ENCODE data around the gene MLLT3.

Gene MLLT3

DNA sequence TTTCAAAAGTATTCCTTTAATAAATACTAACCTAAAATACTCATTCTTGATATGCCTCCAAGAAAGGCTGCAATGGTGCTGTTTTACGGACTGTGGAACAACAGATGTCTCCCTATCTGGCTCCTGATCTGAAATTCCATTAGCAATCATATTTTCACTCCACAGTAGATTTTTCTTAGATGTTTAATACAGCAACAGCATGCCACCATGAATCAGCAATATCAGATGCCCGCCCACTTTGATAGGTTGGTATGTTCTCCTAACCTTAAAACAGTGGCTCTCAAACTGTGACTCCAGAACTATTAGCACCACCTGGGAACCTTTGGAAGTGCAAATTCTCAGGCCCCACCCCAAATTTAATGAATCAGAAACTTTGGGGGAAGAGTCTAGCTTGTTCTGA is 110.2 kb downstream of the MLLT3 start:
- Histone ChIP-seq H2AFZ (ENCODE audit: low read depth, low read length, severe bottlenecking) (no peak overlapping the region), H4K20me1 (ENCODE audit: low read depth, low read length) (peaks cover 2% of the 10 kb centered on the region; the same call in 1 of the 2 replicates), H3K27me3 (ENCODE audit: low read length) (no peaks in the 10 kb centered on the region)

DNA sequence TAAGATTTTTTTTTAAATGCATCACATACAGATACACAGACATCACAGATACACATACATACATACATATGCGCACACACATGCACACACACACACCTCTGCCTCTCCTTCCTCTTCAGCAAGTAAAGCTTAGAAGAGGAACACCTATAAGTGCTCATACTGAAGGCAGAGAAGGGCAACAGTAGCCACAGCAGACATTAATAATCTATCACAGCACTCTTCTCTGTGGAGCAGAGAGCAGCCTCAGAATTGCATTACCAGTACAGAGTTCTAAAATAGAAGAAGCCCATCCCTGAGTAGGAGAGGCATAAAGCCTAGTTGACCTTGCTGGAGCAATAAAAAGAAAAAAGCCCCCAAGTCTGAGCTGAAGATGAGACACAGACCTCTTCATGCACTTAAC is 110.6 kb downstream of the MLLT3 start:
- Histone ChIP-seq H4K20me1 (ENCODE audit: low read depth, low read length) (peaks cover 6% of the 10 kb centered on the region; the same call in 1 of the 2 replicates), H2AFZ (ENCODE audit: low read depth, low read length, severe bottlenecking) (no peak overlapping the region), H3K9me2 (replicated peaks; ENCODE audit: insufficient read depth, low read length) (no peaks in the 10 kb centered on the region), H3K4me2 (ENCODE audit: low read depth, low read length, poor library complexity, severe bottlenecking) (no peak overlapping the region), H3K27ac (ENCODE audit: low read depth, low read length) (no peak overlapping the region), H3K9me3 (ENCODE audit: insufficient read depth, low read length) (no peaks in the 10 kb centered on the region), H3K36me3 (ENCODE audit: low read length) (no peaks in the 10 kb centered on the region), H3K79me2 (ENCODE audit: insufficient read depth, low read length) (no peaks in the 10 kb centered on the region), H3F3A (ENCODE audit: insufficient read depth) (no peaks in the 10 kb centered on the region), H3K9ac (ENCODE audit: low read length) (no peak overlapping the region), H3K4me3 (ENCODE audit: insufficient read depth, low read length, poor library complexity, severe bottlenecking) (no peak overlapping the region), H3K27me3 (ENCODE audit: low read length) (no peaks in the 10 kb centered on the region)
- no peak for TF ChIP-seq EZH2phosphoT487 (conservative IDR thresholded peaks at IDR 0.05; ENCODE audit: low read length)
- TF ChIP-seq, protein P1, sequence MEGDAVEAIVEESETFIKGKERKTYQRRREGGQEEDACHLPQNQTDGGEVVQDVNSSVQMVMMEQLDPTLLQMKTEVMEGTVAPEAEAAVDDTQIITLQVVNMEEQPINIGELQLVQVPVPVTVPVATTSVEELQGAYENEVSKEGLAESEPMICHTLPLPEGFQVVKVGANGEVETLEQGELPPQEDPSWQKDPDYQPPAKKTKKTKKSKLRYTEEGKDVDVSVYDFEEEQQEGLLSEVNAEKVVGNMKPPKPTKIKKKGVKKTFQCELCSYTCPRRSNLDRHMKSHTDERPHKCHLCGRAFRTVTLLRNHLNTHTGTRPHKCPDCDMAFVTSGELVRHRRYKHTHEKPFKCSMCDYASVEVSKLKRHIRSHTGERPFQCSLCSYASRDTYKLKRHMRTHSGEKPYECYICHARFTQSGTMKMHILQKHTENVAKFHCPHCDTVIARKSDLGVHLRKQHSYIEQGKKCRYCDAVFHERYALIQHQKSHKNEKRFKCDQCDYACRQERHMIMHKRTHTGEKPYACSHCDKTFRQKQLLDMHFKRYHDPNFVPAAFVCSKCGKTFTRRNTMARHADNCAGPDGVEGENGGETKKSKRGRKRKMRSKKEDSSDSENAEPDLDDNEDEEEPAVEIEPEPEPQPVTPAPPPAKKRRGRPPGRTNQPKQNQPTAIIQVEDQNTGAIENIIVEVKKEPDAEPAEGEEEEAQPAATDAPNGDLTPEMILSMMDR (IDR thresholded peaks at IDR 0.05; ENCODE audit: insufficient read depth, low read length, poor library complexity, severe bottlenecking) = no peak

More for the DNA sequence above, 110.2 kb downstream of the MLLT3 start:
- H3K4me3 ChIP-seq (ENCODE audit: insufficient read depth, low read length, poor library complexity, severe bottlenecking) = no peak overlapping the region
- H3K9ac ChIP-seq (ENCODE audit: low read length) = no peak overlapping the region
- H3F3A ChIP-seq (ENCODE audit: insufficient read depth) = no peaks in the 10 kb centered on the region
- H3K79me2 ChIP-seq (ENCODE audit: insufficient read depth, low read length) = no peaks in the 10 kb centered on the region
- no peaks in the 10 kb centered on the region for H3K9me2 ChIP-seq (replicated peaks; ENCODE audit: insufficient read depth, low read length)
- no peaks in the 10 kb centered on the region for H3K9me3 ChIP-seq (ENCODE audit: insufficient read depth, low read length)
- H3K4me2 ChIP-seq (ENCODE audit: low read depth, low read length, poor library complexity, severe bottlenecking) = no peak overlapping the region
- no peak overlapping the region for H3K27ac ChIP-seq (ENCODE audit: low read depth, low read length)
- H3K36me3 ChIP-seq (ENCODE audit: low read length) = no peaks in the 10 kb centered on the region
- TF ChIP-seq, protein P1 (IDR thresholded peaks at IDR 0.05; ENCODE audit: insufficient read depth, low read length, poor library complexity, severe bottlenecking) = no peak
- TF ChIP-seq EZH2phosphoT487 (conservative IDR thresholded peaks at IDR 0.05; ENCODE audit: low read length) = no peak

DNA sequence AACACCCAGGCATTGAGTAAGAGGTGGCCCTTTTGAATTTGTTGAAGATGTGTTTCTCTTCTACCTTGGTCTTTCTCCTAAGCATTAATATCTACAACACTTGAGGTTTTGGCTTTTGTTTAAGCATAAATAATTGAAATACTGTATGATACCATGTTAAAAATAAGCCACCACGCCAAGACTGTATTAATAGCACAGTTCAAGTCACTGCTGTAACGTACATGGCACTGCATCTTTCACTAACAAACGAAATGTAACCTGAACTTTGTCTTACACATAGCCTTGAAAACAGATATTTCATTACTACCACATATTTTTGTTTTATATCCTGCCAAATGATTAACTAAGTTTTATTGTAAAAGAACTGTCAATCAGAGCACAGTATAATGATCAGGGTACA is 112.8 kb downstream of the MLLT3 start:
- H3K4me3 ChIP-seq (ENCODE audit: insufficient read depth, low read length, poor library complexity, severe bottlenecking) = no peak overlapping the region
- no peaks in the 10 kb centered on the region for H3K79me2 ChIP-seq (ENCODE audit: insufficient read depth, low read length)
- H3F3A ChIP-seq (ENCODE audit: insufficient read depth) = no peaks in the 10 kb centered on the region
- no peaks in the 10 kb centered on the region for H3K9me3 ChIP-seq (ENCODE audit: insufficient read depth, low read length)
- H3K4me2 ChIP-seq (ENCODE audit: low read depth, low read length, poor library complexity, severe bottlenecking) = no peak overlapping the region
- H3K27me3 ChIP-seq (ENCODE audit: low read length) = no peaks in the 10 kb centered on the region
- H3K27ac ChIP-seq (ENCODE audit: low read depth, low read length) = no peak overlapping the region
- H3K9me2 ChIP-seq (replicated peaks; ENCODE audit: insufficient read depth, low read length) = no peaks in the 10 kb centered on the region
- H3K36me3 ChIP-seq (ENCODE audit: low read length) = no peaks in the 10 kb centered on the region
- peaks cover 8% of the 10 kb centered on the region; the same call in 1 of the 2 replicates for H4K20me1 ChIP-seq (ENCODE audit: low read depth, low read length)
- H3K9ac ChIP-seq (ENCODE audit: low read length) = no peak overlapping the region
- H2AFZ ChIP-seq (ENCODE audit: low read depth, low read length, severe bottlenecking) = no peak overlapping the region
- no peak for TF ChIP-seq EZH2phosphoT487 (conservative IDR thresholded peaks at IDR 0.05; ENCODE audit: low read length)
- TF ChIP-seq, protein P1 (IDR thresholded peaks at IDR 0.05; ENCODE audit: insufficient read depth, low read length, poor library complexity, severe bottlenecking) = no peak

Measured in SU-DHL-6 (cell line).